ENCODE measurements around the gene MTUS2.

- TF ChIP-seq CTCF (IDR thresholded peaks at IDR 0.05) (no peak), POLR2AphosphoS5 (IDR thresholded peaks at IDR 0.05) (no peak)
Observed at GRCh38 chr13:29174093-29174492, 354.0 kb downstream of the MTUS2 start.
